CD8-positive, alpha-beta memory T cell (primary cell): ENCODE results near the gene NAV3. TPM values are rescaled to one million over a fixed set of nuclear protein-coding genes. Genes with fewer than 3 reads are reported as not detected.
"Not testable (repeated sequence)": the region's sequence is repeated elsewhere in the genome, so short reads cannot be mapped to it uniquely, and the experiment has no call there.

ENCODE experiments used
- CTCF ChIA-PET: fragments of 350-600 bp; sonication (Branson Sonifier 250); formaldehyde crosslinking; loops from one replicate; lab custom pipeline; 2021; ENCODE audit warnings: antibody characterized with exemption; lab: Charles Lee
- POLR2A ChIA-PET: fragments of 350-600 bp; sonication (Branson Sonifier 250); formaldehyde crosslinking; loops from one replicate; lab custom pipeline; 2021; ENCODE audit warnings: antibody characterized with exemption; lab: Charles Lee
- DNase-seq, 5 donors: peaks; one replicate each; pipeline versions ENCODE4 v3.0.0 to v3.0.0-alpha.2; 2020 to 2022; ENCODE audit warnings: mixed read lengths in 1 of 5
- H3K27ac ChIP-seq: one replicate; pipeline ENCODE4 v1.7.0; 2013; ENCODE audit warnings: low read depth, mild to moderate bottlenecking, low read length, moderate library complexity
- H3K27me3 ChIP-seq: 2 replicates; pipeline ENCODE4 v1.7.0; 2013; ENCODE audit warnings: low read length, mild to moderate bottlenecking; ENCODE audit not compliant: insufficient read depth, poor library complexity, severe bottlenecking
- H3K36me3 ChIP-seq: 2 replicates; pipeline ENCODE4 v1.7.0; 2013; ENCODE audit warnings: mild to moderate bottlenecking, low read length, moderate library complexity; ENCODE audit not compliant: insufficient read depth
- H3K4me1 ChIP-seq: 2 replicates; pipeline ENCODE4 v1.7.0; 2013; ENCODE audit warnings: mild to moderate bottlenecking, low read length, moderate library complexity; ENCODE audit not compliant: insufficient read depth
- H3K4me3 ChIP-seq: 2 replicates; pipeline ENCODE4 v1.7.0; 2013; ENCODE audit warnings: mild to moderate bottlenecking, low read length
- H3K9me3 ChIP-seq: 2 replicates; pipeline ENCODE4 v1.7.0; 2013; ENCODE audit warnings: mild to moderate bottlenecking, low read length
- H3K27ac Mint-ChIP-seq, 8 donors: one replicate each; pipeline ENCODE4 v1.8.0; 2020 to 2021; ENCODE audit warnings: mixed read lengths in 8 of 8, mild to moderate bottlenecking in 6 of 8, inconsistent platforms in 3 of 8, moderate library complexity in 3 of 8
- H3K27me3 Mint-ChIP-seq, 2 donors: one replicate each; pipeline ENCODE4 v1.8.0; 2020 to 2021; ENCODE audit warnings: mixed read lengths in 2 of 2, mild to moderate bottlenecking in 1 of 2, moderate library complexity in 1 of 2
- H3K36me3 Mint-ChIP-seq, 3 donors: one replicate each; pipeline ENCODE4 v1.8.0; 2020 to 2021; ENCODE audit warnings: mixed read lengths in 3 of 3, inconsistent platforms in 1 of 3, mild to moderate bottlenecking in 1 of 3
- H3K4me1 Mint-ChIP-seq, 3 donors: one replicate each; pipeline ENCODE4 v1.8.0; 2020 to 2021; ENCODE audit warnings: mixed read lengths in 3 of 3, inconsistent platforms in 1 of 3, mild to moderate bottlenecking in 1 of 3
- H3K4me3 Mint-ChIP-seq, 7 donors: one replicate each; pipeline ENCODE4 v1.8.0; 2020 to 2021; ENCODE audit warnings: mixed read lengths in 7 of 7, mild to moderate bottlenecking in 6 of 7, moderate library complexity in 4 of 7, inconsistent platforms in 2 of 7
- H3K9me3 Mint-ChIP-seq, 5 donors: one replicate each; pipeline ENCODE4 v1.8.0; 2020 to 2022; ENCODE audit warnings: mixed read lengths in 5 of 5, mild to moderate bottlenecking in 3 of 5, moderate library complexity in 2 of 5, inconsistent platforms in 1 of 5
- polyA plus RNA-seq: library from polyadenylated mRNA; unstranded; fragments of 300-500 nt; fragmentation: Illumina TruSeq; gene quantifications from one replicate; pipeline ENCODE4 v1.2.3, GENCODE V29; 2021
- total RNA-seq, 2 experiments: library from RNA; stranded (reverse); gene quantifications; one replicate each; pipeline ENCODE4 v1.2.3, GENCODE V29; 2021

The NAV3 gene
- total and polyA plus RNA-seq, 3 experiments from 2014 or later: not detected

DNA sequence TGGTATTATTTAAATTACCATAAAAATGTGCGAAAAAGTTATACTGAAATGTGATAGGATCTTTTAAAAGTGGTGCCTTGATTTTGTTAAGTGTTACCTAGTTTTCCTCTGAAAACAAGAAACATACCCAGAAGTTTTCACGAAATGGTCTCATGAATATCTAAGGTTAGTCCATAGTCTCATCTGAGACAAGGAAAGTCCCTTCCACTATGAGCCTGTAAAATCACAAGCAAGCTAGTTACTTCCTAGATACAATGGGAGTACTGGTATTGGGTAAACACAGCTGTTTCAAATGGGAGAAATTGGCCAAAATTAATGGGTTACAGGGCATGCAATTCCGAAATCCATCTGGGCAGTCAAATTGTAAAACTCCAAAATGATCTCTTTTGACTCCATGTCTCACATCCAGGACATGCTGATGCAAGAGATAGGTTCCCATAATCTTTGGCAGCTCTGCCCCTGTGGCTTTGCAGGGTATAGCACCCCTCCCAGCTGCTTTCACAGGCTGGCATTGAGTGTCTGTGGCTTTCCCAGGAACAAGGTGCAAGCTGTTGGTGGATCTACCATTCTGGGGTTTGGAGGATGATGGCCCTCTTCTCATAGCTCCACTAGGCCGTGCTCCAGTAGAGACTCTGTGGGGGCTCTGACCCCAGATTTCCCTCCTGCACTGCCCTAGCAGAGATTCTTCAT lies 271.4 kb downstream of the NAV3 start:
- no peak overlapping the region for H3K27ac ChIP-seq
- no peaks in the 10 kb centered on the region for H3K4me1 ChIP-seq
- no peaks in the 10 kb centered on the region for H3K4me1 Mint-ChIP-seq
- CTCF ChIA-PET: no interaction called here
- POLR2A ChIA-PET: no interaction called here
- H3K27me3 ChIP-seq: no peaks in the 10 kb centered on the region
- peaks cover 0 to 24% (median 2%) of the 10 kb centered on the region in 5 donors for H3K9me3 Mint-ChIP-seq
- H3K27ac Mint-ChIP-seq: no peak overlapping the region
- peaks cover 0 to 1% of the 10 kb centered on the region in 2 donors for H3K27me3 Mint-ChIP-seq
- no peak overlapping the region for H3K4me3 Mint-ChIP-seq
- no peaks in the 10 kb centered on the region for H3K9me3 ChIP-seq
- H3K36me3 ChIP-seq: no peaks in the 10 kb centered on the region
- H3K4me3 ChIP-seq: no peak overlapping the region
- no peak for DNase-seq
- no peaks in the 10 kb centered on the region for H3K36me3 Mint-ChIP-seq

DNA sequence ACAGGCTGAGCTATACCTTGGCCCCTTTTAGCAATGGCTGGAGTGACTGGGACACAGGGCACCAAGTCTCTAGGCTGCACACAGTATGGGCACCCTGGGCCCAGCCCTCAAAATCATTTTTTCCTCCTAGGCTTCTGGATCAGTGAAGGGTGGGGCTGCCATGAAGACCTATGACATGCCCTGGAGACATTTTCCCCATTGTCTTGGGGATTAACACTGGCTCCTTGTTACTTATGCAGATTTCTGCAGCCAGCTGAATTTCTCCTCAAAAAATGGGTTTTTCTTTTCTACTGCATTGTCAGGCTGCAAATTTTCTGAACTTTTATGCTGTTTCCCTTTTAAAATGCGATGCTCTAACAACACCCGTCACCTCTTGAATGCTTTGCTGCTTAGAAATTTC lies 272.1 kb downstream of the NAV3 start:
- CTCF ChIA-PET, H3K27ac ChIP-seq, H3K27ac Mint-ChIP-seq, H3K4me1 ChIP-seq, H3K36me3 ChIP-seq, DNase-seq, H3K4me3 ChIP-seq, H3K36me3 Mint-ChIP-seq, H3K9me3 ChIP-seq, H3K27me3 Mint-ChIP-seq, POLR2A ChIA-PET, H3K27me3 ChIP-seq, H3K4me3 Mint-ChIP-seq, H3K4me1 Mint-ChIP-seq: not testable (repeated sequence)
- peaks cover 0 to 27% (median 4%) of the 10 kb centered on the region in 5 donors for H3K9me3 Mint-ChIP-seq

DNA sequence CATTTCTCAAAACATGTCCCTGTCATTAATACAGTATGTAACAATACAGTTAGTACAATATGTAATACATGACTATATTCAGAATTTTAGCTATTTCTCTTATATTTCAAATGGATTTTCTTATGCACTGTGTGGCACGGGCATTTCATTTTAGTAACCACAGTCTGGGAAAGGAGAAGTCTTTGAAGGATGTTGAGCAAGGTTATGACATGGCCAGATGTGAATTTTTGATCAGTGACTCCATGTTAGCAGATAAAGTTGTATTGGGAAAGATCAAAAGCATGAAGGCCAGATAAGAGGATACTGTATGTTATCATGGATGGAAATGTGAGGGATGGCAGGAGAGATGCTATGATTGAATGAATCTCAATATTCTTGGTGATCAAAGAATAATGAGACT lies 285.2 kb downstream of the NAV3 start:
- ChIA-PET POLR2A (no interaction called here), CTCF (no interaction called here)
- Histone ChIP-seq H3K9me3 (no peaks in the 10 kb centered on the region), H3K27ac (no peak overlapping the region), H3K4me1 (no peaks in the 10 kb centered on the region), H3K36me3 (no peaks in the 10 kb centered on the region), H3K4me3 (no peak overlapping the region), H3K27me3 (no peaks in the 10 kb centered on the region)
- no peak overlapping the region for H3K27ac Mint-ChIP-seq
- H3K36me3 Mint-ChIP-seq: no peaks in the 10 kb centered on the region
- H3K27me3 Mint-ChIP-seq: no peaks in the 10 kb centered on the region
- H3K4me1 Mint-ChIP-seq: no peaks in the 10 kb centered on the region
- DNase-seq: no peak
- H3K9me3 Mint-ChIP-seq: peaks cover 4 to 10% (median 6%) of the 10 kb centered on the region in 5 donors
- no peak overlapping the region for H3K4me3 Mint-ChIP-seq

DNA sequence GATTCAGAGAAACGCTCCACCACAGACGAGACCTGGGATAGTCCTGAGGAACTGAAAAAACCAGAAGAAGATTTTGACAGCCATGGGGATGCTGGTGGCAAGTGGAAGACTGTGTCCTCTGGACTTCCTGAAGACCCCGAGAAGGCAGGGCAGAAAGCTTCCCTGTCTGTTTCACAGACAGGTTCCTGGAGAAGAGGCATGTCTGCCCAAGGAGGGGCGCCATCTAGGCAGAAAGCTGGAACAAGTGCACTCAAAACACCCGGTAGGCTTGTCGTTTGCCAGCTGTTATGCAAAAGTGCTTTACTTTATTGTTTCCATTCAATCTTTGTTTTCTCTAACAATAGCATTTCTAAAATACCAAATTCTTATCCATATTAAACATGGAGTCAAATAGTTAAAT lies 287.3 kb downstream of the NAV3 start:
- H3K27ac Mint-ChIP-seq: no peak overlapping the region

DNA sequence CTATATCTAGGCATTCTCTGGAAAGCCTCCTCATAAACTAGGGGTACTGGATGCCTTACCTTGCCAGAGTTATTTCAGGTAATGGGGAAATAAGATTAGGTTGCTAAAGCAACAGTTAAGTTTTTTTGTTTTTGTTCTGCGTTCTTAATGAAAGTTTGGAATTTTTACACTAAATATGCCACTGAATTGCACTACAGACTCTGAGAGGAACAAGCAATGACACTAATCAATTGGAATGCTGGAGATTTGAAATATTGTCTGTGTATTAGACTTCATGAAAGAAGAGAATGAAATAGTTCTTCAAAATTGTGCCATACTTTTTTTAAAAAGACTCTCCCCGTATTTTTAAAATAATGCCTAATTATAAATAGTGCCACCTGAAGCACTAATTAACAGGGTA lies 287.8 kb downstream of the NAV3 start:
- Mint-ChIP-seq H3K27ac (no peak overlapping the region), H3K4me1 (no peaks in the 10 kb centered on the region), H3K27me3 (no peaks in the 10 kb centered on the region), H3K4me3 (no peak overlapping the region), H3K36me3 (no peaks in the 10 kb centered on the region), H3K9me3 (peaks cover 3 to 18% (median 7%) of the 10 kb centered on the region in 5 donors)
- Histone ChIP-seq H3K4me1 (no peaks in the 10 kb centered on the region), H3K9me3 (no peaks in the 10 kb centered on the region), H3K4me3 (no peak overlapping the region), H3K27ac (no peak overlapping the region), H3K36me3 (no peaks in the 10 kb centered on the region), H3K27me3 (no peaks in the 10 kb centered on the region)
- ChIA-PET POLR2A (no interaction called here), CTCF (no interaction called here)
- no peak for DNase-seq

More for the DNA sequence above, 287.3 kb downstream of the NAV3 start:
- H3K4me3 Mint-ChIP-seq: no peak overlapping the region
- no peaks in the 10 kb centered on the region for H3K27me3 ChIP-seq
- H3K4me3 ChIP-seq: no peak overlapping the region
- no peaks in the 10 kb centered on the region for H3K27me3 Mint-ChIP-seq
- no peaks in the 10 kb centered on the region for H3K9me3 ChIP-seq
- no peaks in the 10 kb centered on the region for H3K4me1 ChIP-seq
- ChIA-PET POLR2A (no interaction called here), CTCF (no interaction called here)
- no peaks in the 10 kb centered on the region for H3K36me3 ChIP-seq
- no peak overlapping the region for H3K27ac ChIP-seq
- H3K9me3 Mint-ChIP-seq: peaks cover 3 to 18% (median 7%) of the 10 kb centered on the region in 5 donors
- no peak for DNase-seq
- no peaks in the 10 kb centered on the region for H3K36me3 Mint-ChIP-seq
- H3K4me1 Mint-ChIP-seq: no peaks in the 10 kb centered on the region

DNA sequence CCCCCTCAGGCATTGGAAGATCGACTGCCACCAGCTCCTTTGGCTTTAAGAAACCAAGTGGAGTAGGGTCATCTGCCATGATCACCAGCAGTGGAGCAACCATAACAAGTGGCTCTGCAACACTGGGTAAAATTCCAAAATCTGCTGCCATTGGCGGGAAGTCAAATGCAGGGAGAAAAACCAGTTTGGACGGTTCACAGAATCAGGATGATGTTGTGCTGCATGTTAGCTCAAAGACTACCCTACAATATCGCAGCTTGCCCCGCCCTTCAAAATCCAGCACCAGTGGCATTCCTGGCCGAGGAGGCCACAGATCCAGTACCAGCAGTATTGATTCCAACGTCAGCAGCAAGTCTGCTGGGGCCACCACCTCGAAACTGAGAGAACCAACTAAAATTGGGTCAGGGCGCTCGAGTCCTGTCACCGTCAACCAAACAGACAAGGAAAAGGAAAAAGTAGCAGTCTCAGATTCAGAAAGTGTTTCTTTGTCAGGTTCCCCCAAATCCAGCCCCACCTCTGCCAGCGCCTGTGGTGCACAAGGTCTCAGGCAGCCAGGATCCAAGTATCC lies 288.7 kb downstream of the NAV3 start:
- Mint-ChIP-seq H3K9me3 (peaks cover 0 to 9% (median 3%) of the 10 kb centered on the region in 5 donors), H3K27me3 (no peaks in the 10 kb centered on the region), H3K4me3 (no peak overlapping the region), H3K4me1 (no peaks in the 10 kb centered on the region), H3K27ac (no peak overlapping the region), H3K36me3 (no peaks in the 10 kb centered on the region)
- ChIA-PET CTCF (no interaction called here), POLR2A (no interaction called here)
- Histone ChIP-seq H3K9me3 (no peaks in the 10 kb centered on the region), H3K27ac (no peak overlapping the region), H3K27me3 (no peaks in the 10 kb centered on the region), H3K4me3 (no peak overlapping the region), H3K36me3 (no peaks in the 10 kb centered on the region), H3K4me1 (no peaks in the 10 kb centered on the region)
- no peak for DNase-seq

DNA sequence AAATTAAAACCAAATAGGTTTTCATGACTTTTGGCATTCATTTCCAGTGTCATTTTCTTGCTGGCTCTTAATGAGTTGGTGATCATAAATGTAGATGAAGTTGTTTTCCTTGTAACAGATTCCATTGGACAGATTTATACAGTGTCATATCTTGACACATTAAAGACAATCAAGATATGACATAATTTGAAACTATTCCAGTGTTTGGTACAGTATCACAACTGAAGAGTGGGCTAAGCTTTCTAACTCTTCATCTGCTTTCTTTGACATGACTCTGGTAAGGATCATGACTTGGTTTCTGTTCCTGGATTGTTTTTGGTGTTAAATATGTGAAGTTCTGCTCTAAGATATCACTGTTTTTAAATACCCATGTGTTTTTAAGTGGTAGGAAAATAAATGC lies 289.6 kb downstream of the NAV3 start:
- Histone ChIP-seq H3K36me3 (no peaks in the 10 kb centered on the region), H3K27ac (no peak overlapping the region), H3K4me1 (no peaks in the 10 kb centered on the region), H3K9me3 (no peaks in the 10 kb centered on the region), H3K27me3 (no peaks in the 10 kb centered on the region), H3K4me3 (no peak overlapping the region)
- Mint-ChIP-seq H3K27ac (no peak overlapping the region), H3K4me1 (no peaks in the 10 kb centered on the region), H3K9me3 (peaks cover 0 to 8% (median 3%) of the 10 kb centered on the region in 5 donors), H3K36me3 (no peaks in the 10 kb centered on the region), H3K27me3 (no peaks in the 10 kb centered on the region), H3K4me3 (no peak overlapping the region)
- DNase-seq: no peak
- CTCF ChIA-PET: no interaction called here
- POLR2A ChIA-PET: no interaction called here

DNA sequence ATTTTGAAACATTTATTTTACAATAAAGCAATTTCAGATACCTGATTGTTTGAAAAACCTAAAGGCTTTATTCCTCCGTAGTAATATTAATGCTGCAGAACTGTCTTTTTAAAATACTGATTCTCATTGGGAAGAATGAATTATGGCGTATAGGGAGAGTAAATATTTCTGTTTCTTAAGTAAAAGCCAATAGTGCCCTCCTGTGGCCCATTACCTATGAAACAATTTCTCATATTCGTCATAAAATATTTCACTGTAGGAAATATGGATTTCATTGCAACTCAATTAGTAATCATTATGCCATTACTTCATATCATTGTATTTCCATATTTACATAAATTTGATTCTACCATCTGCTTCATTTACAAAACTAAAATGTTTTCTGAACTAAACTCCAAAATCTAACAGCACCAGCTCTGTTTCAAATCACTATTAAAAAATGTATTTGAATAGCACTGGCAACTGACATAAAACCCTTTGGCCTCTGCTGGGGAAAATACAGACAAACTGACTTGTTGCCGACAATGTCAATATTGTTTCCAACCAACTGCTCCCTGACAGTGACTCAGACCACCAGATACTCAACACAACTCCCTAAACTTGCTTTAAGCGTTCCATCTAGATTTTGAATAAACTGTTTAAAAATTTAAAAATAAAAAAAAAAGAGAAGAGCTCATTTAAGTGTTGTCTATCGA lies 290.3 kb downstream of the NAV3 start:
- Histone ChIP-seq H3K4me3 (no peak overlapping the region), H3K27me3 (no peaks in the 10 kb centered on the region), H3K36me3 (no peaks in the 10 kb centered on the region), H3K27ac (no peak overlapping the region), H3K9me3 (no peaks in the 10 kb centered on the region), H3K4me1 (no peaks in the 10 kb centered on the region)
- Mint-ChIP-seq H3K36me3 (no peaks in the 10 kb centered on the region), H3K27ac (no peak overlapping the region), H3K4me1 (no peaks in the 10 kb centered on the region), H3K27me3 (no peaks in the 10 kb centered on the region), H3K9me3 (peaks cover 0 to 9% (median 3%) of the 10 kb centered on the region in 5 donors), H3K4me3 (no peak overlapping the region)
- CTCF ChIA-PET: no interaction called here
- DNase-seq: no peak
- POLR2A ChIA-PET: no interaction called here
